ENCODE measurements around the gene RFX1. TPM values are rescaled to one million over a fixed set of nuclear protein-coding genes. Genes with fewer than 3 reads are reported as not detected.

Gene RFX1
- total RNA-seq, 1 donor from 2014 or later: 21.2 TPM

DNA sequence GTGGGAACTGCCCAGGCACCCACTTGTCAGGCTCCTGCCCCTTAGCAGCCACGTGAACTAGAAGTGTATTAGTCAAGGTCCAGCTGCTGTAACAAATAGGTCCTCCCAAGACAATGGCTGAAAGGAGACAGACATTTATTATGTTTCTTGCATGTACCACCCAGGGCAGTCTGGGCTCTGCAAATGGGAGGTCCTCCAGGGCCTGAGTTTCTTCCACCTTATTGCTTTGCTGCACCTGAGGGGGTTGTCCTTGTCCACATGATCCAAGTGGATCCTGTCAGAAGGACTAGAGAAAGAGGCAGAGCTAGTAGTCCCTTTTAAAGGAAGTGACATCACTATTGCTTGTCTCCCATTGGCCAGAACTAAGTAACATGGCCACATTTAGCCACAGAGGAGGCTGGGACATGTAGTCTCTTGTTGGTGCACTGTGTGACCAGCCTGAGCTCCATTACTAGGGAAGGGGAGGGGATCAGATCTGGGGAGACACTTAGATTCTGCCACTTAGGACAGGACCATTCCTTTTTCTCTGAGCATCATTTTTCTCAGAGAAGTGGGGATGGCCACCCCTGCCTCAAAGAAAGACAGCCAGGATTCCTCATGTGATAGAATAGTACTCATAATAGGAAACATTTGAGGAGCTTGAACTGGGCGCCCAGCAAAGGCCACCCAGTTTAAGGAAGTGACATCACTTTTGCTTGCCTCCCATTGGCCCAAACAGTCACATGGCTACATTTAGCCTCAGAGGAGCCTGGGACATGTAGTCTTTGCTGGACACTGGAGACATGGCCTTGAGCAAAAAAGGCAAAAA is 85.0 kb downstream of the RFX1 start:
- Mint-ChIP-seq H3K4me3 (no peak overlapping the region), H3K27me3 (ENCODE audit: low read depth) (no peaks in the 10 kb centered on the region), H3K4me1 (no peaks in the 10 kb centered on the region), H3K36me3 (peaks cover 53% of the 10 kb centered on the region), H3K9me3 (no peaks in the 10 kb centered on the region), H3K27ac (no peak overlapping the region)
- DNase-seq (ENCODE audit: low spot score in 2 of 2, unreplicated experiment in 2 of 2): no peak
- TF ChIP-seq, protein P1, sequence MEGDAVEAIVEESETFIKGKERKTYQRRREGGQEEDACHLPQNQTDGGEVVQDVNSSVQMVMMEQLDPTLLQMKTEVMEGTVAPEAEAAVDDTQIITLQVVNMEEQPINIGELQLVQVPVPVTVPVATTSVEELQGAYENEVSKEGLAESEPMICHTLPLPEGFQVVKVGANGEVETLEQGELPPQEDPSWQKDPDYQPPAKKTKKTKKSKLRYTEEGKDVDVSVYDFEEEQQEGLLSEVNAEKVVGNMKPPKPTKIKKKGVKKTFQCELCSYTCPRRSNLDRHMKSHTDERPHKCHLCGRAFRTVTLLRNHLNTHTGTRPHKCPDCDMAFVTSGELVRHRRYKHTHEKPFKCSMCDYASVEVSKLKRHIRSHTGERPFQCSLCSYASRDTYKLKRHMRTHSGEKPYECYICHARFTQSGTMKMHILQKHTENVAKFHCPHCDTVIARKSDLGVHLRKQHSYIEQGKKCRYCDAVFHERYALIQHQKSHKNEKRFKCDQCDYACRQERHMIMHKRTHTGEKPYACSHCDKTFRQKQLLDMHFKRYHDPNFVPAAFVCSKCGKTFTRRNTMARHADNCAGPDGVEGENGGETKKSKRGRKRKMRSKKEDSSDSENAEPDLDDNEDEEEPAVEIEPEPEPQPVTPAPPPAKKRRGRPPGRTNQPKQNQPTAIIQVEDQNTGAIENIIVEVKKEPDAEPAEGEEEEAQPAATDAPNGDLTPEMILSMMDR (IDR thresholded peaks at IDR 0.05; ENCODE audit: unreplicated experiment): no peak

DNA sequence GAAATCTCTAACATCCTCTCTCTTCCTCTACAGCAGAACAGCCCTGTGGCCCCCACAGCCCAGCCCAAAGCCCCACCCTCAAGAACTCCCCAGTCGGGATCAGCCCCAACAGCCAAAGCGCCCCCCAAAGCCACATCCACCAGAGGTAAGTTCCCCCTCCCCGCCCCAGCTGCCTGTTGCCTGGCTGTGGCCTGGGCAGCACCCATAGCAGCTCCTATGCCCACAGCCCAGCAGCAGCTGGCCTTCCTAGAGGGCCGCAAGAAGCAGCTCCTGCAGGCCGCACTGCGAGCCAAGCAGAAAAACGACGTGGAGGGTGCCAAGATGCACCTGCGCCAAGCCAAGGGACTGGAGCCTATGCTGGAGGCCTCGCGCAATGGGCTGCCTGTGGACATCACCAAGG is 85.6 kb downstream of the RFX1 start:
- TF ChIP-seq, protein P1 (IDR thresholded peaks at IDR 0.05; ENCODE audit: unreplicated experiment): no peak
- Mint-ChIP-seq H3K4me1 (no peaks in the 10 kb centered on the region), H3K27me3 (ENCODE audit: low read depth) (no peaks in the 10 kb centered on the region), H3K4me3 (no peak overlapping the region), H3K27ac (no peak overlapping the region), H3K36me3 (peaks cover 51% of the 10 kb centered on the region), H3K9me3 (no peaks in the 10 kb centered on the region)
- DNase-seq (ENCODE audit: low spot score in 2 of 2, unreplicated experiment in 2 of 2): no peak

DNA sequence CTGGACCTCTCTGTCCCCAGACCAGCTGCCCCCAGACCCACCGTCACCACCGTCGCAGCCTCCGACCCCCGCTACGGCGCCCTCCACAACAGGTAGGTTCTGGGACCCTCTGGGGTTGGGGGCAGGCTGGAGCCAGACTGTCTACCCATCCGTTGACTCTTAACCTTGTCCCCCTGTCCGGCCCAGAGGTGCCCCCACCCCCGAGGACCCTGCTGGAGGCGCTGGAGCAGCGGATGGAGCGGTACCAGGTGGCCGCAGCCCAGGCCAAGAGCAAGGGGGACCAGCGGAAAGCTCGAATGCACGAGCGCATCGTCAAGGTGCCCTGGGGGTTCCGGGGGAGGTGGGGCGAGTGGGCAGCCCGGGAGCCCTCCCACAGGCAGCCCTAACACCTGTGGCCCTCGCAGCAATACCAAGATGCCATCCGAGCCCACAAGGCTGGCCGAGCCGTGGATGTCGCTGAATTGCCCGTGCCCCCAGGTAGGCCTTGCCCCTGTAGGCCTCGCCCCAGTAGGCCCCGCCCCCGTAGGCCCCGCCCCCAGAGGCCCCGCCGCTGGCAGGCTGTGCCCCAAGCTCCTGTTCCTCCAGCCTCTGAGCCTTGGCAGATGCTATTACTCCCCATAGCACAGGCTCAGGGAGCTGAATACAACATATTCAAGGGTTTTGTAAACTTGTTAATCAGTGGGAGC is 87.3 kb downstream of the RFX1 start:
- H3K36me3 Mint-ChIP-seq: peaks cover 48% of the 10 kb centered on the region
- H3K4me1 Mint-ChIP-seq: no peaks in the 10 kb centered on the region
- no peaks in the 10 kb centered on the region for H3K9me3 Mint-ChIP-seq
- TF ChIP-seq, protein P1 (IDR thresholded peaks at IDR 0.05; ENCODE audit: unreplicated experiment): no peak
- no peak overlapping the region for H3K4me3 Mint-ChIP-seq
- H3K27me3 Mint-ChIP-seq (ENCODE audit: low read depth): no peaks in the 10 kb centered on the region
- DNase-seq (ENCODE audit: low spot score in 2 of 2, unreplicated experiment in 2 of 2): no peak
- no peak overlapping the region for H3K27ac Mint-ChIP-seq

DNA sequence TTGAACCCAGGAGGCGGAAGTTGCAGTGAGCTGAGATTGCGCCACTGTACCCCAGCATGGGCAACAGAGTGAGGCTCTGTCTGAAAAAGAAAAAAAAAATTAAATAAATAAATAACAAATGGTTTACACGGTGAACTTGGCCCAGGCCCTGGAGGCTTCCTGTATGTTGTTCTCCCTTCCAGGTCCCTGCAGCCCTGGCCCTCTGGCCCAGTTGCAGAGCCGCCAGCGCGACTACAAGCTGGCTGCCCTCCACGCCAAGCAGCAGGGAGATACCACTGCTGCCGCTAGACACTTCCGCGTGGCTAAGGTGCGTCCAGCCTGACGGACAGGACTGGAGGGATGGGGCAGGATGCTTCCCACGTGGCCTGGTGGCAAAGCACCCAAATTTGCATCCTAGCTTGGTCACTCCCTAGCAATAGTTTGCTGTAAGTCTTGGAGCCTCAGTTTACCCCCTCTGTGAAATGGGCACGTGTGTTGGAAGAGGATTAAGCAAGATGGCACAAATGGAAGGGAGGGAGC is 88.2 kb downstream of the RFX1 start:
- no peaks in the 10 kb centered on the region for H3K9me3 Mint-ChIP-seq
- no peaks in the 10 kb centered on the region for H3K4me1 Mint-ChIP-seq
- DNase-seq (ENCODE audit: low spot score in 2 of 2, unreplicated experiment in 2 of 2): no peak
- H3K36me3 Mint-ChIP-seq: peaks cover 43% of the 10 kb centered on the region
- no peak overlapping the region for H3K27ac Mint-ChIP-seq
- no peaks in the 10 kb centered on the region for H3K27me3 Mint-ChIP-seq (ENCODE audit: low read depth)
- H3K4me3 Mint-ChIP-seq: no peak overlapping the region
- TF ChIP-seq, protein P1 (IDR thresholded peaks at IDR 0.05; ENCODE audit: unreplicated experiment): no peak

DNA sequence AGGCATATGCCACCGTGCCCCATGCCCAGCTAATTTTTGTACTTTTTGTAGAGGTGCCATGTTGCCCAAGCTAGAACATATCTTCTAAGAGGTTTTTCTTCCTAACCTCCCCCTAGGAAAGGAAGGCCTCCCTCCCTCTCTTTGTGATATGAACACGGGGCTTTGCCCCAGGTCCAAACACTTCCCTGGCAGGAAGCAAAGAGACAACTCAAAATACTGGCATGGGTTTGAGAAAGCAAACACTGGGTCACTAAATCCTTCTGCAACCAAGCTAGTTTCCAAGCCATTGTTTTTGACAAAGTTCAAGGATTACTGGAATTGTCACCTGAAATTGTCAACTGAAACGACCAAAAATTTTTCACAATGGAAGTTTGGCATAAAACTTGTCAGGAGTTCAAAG is 91.3 kb downstream of the RFX1 start:
- no peak overlapping the region for H3K27ac Mint-ChIP-seq
- DNase-seq (ENCODE audit: low spot score in 2 of 2, unreplicated experiment in 2 of 2): no peak
- H3K4me1 Mint-ChIP-seq: no peaks in the 10 kb centered on the region
- peaks cover 28% of the 10 kb centered on the region for H3K36me3 Mint-ChIP-seq
- H3K27me3 Mint-ChIP-seq (ENCODE audit: low read depth): no peaks in the 10 kb centered on the region
- TF ChIP-seq, protein P1 (IDR thresholded peaks at IDR 0.05; ENCODE audit: unreplicated experiment): no peak
- H3K9me3 Mint-ChIP-seq: no peaks in the 10 kb centered on the region
- no peak overlapping the region for H3K4me3 Mint-ChIP-seq

Measured in mesothelial cell of epicardium (in vitro differentiated cells).